ENCODE measurements around the gene SFMBT2.

GRCh38 chr10:7359954-7360353, 50.9 kb downstream of the SFMBT2 start:
- TF ChIP-seq POLR2A (IDR thresholded peaks at IDR 0.05; ENCODE audit: low read depth, low read length) (no peak), TAF1 (IDR thresholded peaks at IDR 0.05; ENCODE audit: borderline replicate concordance, low read depth, low read length) (no peak), POLR2AphosphoS5 (IDR thresholded peaks at IDR 0.05; ENCODE audit: low read depth, low read length) (no peak)

Data from GM12892 (cell line).